Measurements from ENCODE around the gene UTS2B.
"Not testable (repeated sequence)": the region's sequence is repeated elsewhere in the genome, so short reads cannot be mapped to it uniquely, and the experiment has no call there.

Gene UTS2B

GRCh38 chr3:191296041-191296541 is 34.2 kb downstream of the UTS2B start:
- TF ChIP-seq TAF1 (IDR thresholded peaks at IDR 0.05; ENCODE audit: borderline replicate concordance, low read depth, low read length) = no peak
- no peak for TF ChIP-seq POLR2A (IDR thresholded peaks at IDR 0.05; ENCODE audit: low read depth, low read length)
- no peak for TF ChIP-seq POLR2AphosphoS5 (IDR thresholded peaks at IDR 0.05; ENCODE audit: low read depth, low read length)
- peak; percentile 89 for FAIRE-seq
- DNase-seq (ENCODE audit: insufficient read length) = no peak

- FAIRE-seq = no peak
- no peak for DNase-seq (ENCODE audit: insufficient read length)
- no peak for TF ChIP-seq TAF1 (IDR thresholded peaks at IDR 0.05; ENCODE audit: borderline replicate concordance, low read depth, low read length)
- TF ChIP-seq POLR2A (IDR thresholded peaks at IDR 0.05; ENCODE audit: low read depth, low read length) = no peak
- no peak for TF ChIP-seq POLR2AphosphoS5 (IDR thresholded peaks at IDR 0.05; ENCODE audit: low read depth, low read length)
Measured at GRCh38 chr3:191294291-191294690, 36.0 kb downstream of the UTS2B start.

- no peak for FAIRE-seq
- no peak for DNase-seq (ENCODE audit: insufficient read length)
Measured at GRCh38 chr3:191292243-191293015, 37.9 kb downstream of the UTS2B start.

GRCh38 chr3:191290311-191291025 is 39.9 kb downstream of the UTS2B start:
- FAIRE-seq (peak; percentile 53), DNase-seq (ENCODE audit: insufficient read length) (no peak)
- TF ChIP-seq POLR2A (IDR thresholded peaks at IDR 0.05; ENCODE audit: low read depth, low read length) = no peak

More at GRCh38 chr3:191292243-191293015, 37.9 kb downstream of the UTS2B start:
- TF ChIP-seq POLR2AphosphoS5 (IDR thresholded peaks at IDR 0.05; ENCODE audit: low read depth, low read length) = no peak
- TF ChIP-seq TAF1 (IDR thresholded peaks at IDR 0.05; ENCODE audit: borderline replicate concordance, low read depth, low read length) = no peak
- no peak for TF ChIP-seq POLR2A (IDR thresholded peaks at IDR 0.05; ENCODE audit: low read depth, low read length)

GRCh38 chr3:191283400-191283799 is 46.9 kb downstream of the UTS2B start:
- DNase-seq (ENCODE audit: insufficient read length) (no peak), FAIRE-seq (peak; percentile 17)
- no peak for TF ChIP-seq POLR2A (IDR thresholded peaks at IDR 0.05; ENCODE audit: low read depth, low read length)
- TF ChIP-seq POLR2AphosphoS5 (IDR thresholded peaks at IDR 0.05; ENCODE audit: low read depth, low read length) = no peak
- TF ChIP-seq TAF1 (IDR thresholded peaks at IDR 0.05; ENCODE audit: borderline replicate concordance, low read depth, low read length) = no peak

GRCh38 chr3:191282251-191283185 is 47.8 kb downstream of the UTS2B start:
- FAIRE-seq = no peak
- TF ChIP-seq TAF1 (IDR thresholded peaks at IDR 0.05; ENCODE audit: borderline replicate concordance, low read depth, low read length) (no peak), POLR2AphosphoS5 (IDR thresholded peaks at IDR 0.05; ENCODE audit: low read depth, low read length) (no peak)
- no peak for DNase-seq (ENCODE audit: insufficient read length)

- no peak for FAIRE-seq
- no peak for DNase-seq (ENCODE audit: insufficient read length)
- TF ChIP-seq TAF1 (IDR thresholded peaks at IDR 0.05; ENCODE audit: borderline replicate concordance, low read depth, low read length) = no peak
- no peak for TF ChIP-seq POLR2AphosphoS5 (IDR thresholded peaks at IDR 0.05; ENCODE audit: low read depth, low read length)
- no peak for TF ChIP-seq POLR2A (IDR thresholded peaks at IDR 0.05; ENCODE audit: low read depth, low read length)
Measured at GRCh38 chr3:191280882-191281281, 49.4 kb downstream of the UTS2B start.

- TF ChIP-seq POLR2A (IDR thresholded peaks at IDR 0.05; ENCODE audit: low read depth, low read length) = no peak
- no peak for TF ChIP-seq TAF1 (IDR thresholded peaks at IDR 0.05; ENCODE audit: borderline replicate concordance, low read depth, low read length)
- no peak for TF ChIP-seq POLR2AphosphoS5 (IDR thresholded peaks at IDR 0.05; ENCODE audit: low read depth, low read length)
- DNase-seq (ENCODE audit: insufficient read length) (no peak), FAIRE-seq (no peak)
Measured at GRCh38 chr3:191280111-191280510, 50.2 kb downstream of the UTS2B start.

- FAIRE-seq (no peak), DNase-seq (ENCODE audit: insufficient read length) (no peak)
- TF ChIP-seq POLR2A (IDR thresholded peaks at IDR 0.05; ENCODE audit: low read depth, low read length) (no peak), TAF1 (IDR thresholded peaks at IDR 0.05; ENCODE audit: borderline replicate concordance, low read depth, low read length) (no peak), POLR2AphosphoS5 (IDR thresholded peaks at IDR 0.05; ENCODE audit: low read depth, low read length) (no peak)
Measured at GRCh38 chr3:191275751-191276150, 54.6 kb downstream of the UTS2B start.

GRCh38 chr3:191275244-191275643 is 55.1 kb downstream of the UTS2B start:
- DNase-seq (ENCODE audit: insufficient read length); FAIRE-seq: not testable (repeated sequence)

GRCh38 chr3:191269289-191270085 is 60.8 kb downstream of the UTS2B start:
- FAIRE-seq = peak; percentile 86
- no peak for DNase-seq (ENCODE audit: insufficient read length)
- TF ChIP-seq POLR2A (IDR thresholded peaks at IDR 0.05; ENCODE audit: low read depth, low read length) (no peak), TAF1 (IDR thresholded peaks at IDR 0.05; ENCODE audit: borderline replicate concordance, low read depth, low read length) (no peak), POLR2AphosphoS5 (IDR thresholded peaks at IDR 0.05; ENCODE audit: low read depth, low read length) (no peak)
